ENCODE data around the gene GNAQ.

DNA sequence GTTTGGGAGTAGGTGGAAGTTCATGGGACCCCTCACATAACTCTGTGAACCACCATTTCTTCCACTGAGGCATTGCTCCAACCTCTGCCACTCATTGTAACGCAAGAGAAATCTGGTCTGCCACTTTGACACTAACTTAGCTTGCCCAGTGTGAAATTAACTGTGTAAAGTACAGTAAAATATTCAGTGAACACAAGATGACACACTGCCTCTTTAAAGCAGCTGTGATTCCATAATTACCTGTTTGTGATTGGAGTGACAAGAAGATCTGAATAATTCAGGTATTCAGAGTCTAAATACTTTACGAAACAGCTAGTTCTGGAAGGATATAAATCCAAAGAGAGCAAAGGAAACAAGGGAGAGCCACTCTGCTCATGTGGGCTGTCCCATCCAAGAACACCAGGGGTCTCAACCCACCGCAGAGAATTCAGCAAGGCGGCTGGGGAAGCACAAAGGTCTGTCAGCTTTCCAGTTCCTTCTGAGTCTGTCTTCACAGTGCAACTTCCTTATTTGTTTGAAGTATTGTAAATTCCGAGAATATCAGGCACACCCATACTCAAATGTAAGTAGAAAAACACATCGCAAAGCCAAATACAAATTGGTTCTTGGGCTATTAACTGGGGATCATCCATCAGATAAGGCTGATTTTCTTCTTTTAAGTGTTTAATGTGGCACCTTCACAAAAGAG lies 86.9 kb downstream of the GNAQ start:
- TF ChIP-seq, protein P1, sequence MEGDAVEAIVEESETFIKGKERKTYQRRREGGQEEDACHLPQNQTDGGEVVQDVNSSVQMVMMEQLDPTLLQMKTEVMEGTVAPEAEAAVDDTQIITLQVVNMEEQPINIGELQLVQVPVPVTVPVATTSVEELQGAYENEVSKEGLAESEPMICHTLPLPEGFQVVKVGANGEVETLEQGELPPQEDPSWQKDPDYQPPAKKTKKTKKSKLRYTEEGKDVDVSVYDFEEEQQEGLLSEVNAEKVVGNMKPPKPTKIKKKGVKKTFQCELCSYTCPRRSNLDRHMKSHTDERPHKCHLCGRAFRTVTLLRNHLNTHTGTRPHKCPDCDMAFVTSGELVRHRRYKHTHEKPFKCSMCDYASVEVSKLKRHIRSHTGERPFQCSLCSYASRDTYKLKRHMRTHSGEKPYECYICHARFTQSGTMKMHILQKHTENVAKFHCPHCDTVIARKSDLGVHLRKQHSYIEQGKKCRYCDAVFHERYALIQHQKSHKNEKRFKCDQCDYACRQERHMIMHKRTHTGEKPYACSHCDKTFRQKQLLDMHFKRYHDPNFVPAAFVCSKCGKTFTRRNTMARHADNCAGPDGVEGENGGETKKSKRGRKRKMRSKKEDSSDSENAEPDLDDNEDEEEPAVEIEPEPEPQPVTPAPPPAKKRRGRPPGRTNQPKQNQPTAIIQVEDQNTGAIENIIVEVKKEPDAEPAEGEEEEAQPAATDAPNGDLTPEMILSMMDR (optimal IDR thresholded peaks at IDR 0.05 in 1 of 3, IDR thresholded peaks at IDR 0.05 in 1 of 3, conservative IDR thresholded peaks at IDR 0.05 in 1 of 3; ENCODE audit: extremely low read depth in 1 of 3, insufficient read depth in 2 of 3, low read length in 3 of 3): no peak
- TF ChIP-seq EZH2 (IDR thresholded peaks at IDR 0.05; ENCODE audit: low read length): no peak

Measured in keratinocyte (primary cell).